Psoas muscle (tissue), 8 donors: ENCODE data around the gene HS3ST3A1. TPM values are rescaled to one million over a fixed set of nuclear protein-coding genes. Genes with fewer than 3 reads are reported as not detected.

Experiments
- ATAC-seq, 4 donors: fragments of 200-7000 bp; cut with Tn5 transposase; one replicate each; pipeline ENCODE4 v1.9.1; 2020; ENCODE audit warnings: moderate library complexity in 3 of 4, mild to moderate bottlenecking in 2 of 4
- DNase-seq, 2 donors: peaks; one replicate each; pipeline ENCODE4 v3.0.0-alpha.2; 2020
- H3K27ac ChIP-seq: fragments of 200-600 bp; one replicate; pipeline ENCODE4 v1.8.0; 2022
- H3K27me3 ChIP-seq, 3 donors: fragments of 200-600 bp in 1 of 3; one replicate each; pipeline versions ENCODE4 v1.6.1 to v1.8.0; 2013 to 2022; ENCODE audit warnings: low read length in 2 of 3, mild to moderate bottlenecking in 2 of 3, moderate library complexity in 1 of 3; ENCODE audit not compliant: insufficient read depth in 3 of 3
- H3K36me3 ChIP-seq, 2 donors: fragments of 200-600 bp in 1 of 2; one replicate each; pipeline versions ENCODE4 v1.6.1 to v1.8.0; 2013 to 2022; ENCODE audit warnings: low read depth in 1 of 2, mild to moderate bottlenecking in 1 of 2, moderate library complexity in 1 of 2; ENCODE audit not compliant: insufficient read depth in 1 of 2
- H3K4me1 ChIP-seq: fragments of 200-600 bp; one replicate; pipeline ENCODE4 v1.8.0; 2022
- H3K4me3 ChIP-seq: fragments of 200-600 bp; one replicate; pipeline ENCODE4 v1.8.0; 2022; ENCODE audit warnings: mild to moderate bottlenecking
- H3K9me3 ChIP-seq: fragments of 200-600 bp; one replicate; pipeline ENCODE4 v1.8.0; 2022
- CTCF ChIP-seq: fragments of 200-600 bp; IDR thresholded peaks from one replicate; pipeline ENCODE4 v1.8.0; 2022; ENCODE audit warnings: antibody characterized with exemption
- WGBS, 3 donors: extraction: QIAGEN DNeasy Blood & Tissue Kit; methylation state at CpG; one replicate each; pipeline versions ENCODE4 v1.1.6 to v1.1.7; 2013; 5-methylcytosine and 5-hydroxymethylcytosine counted together
- intact Hi-C, 2 donors: fragments of 100-400 bp; cut with DNase I; formaldehyde crosslinking; loops; one replicate each; pipeline versions ENCODE4 v1.11.0 to v1.14.2; 2022
- polyA plus RNA-seq, 3 donors: library from polyadenylated mRNA; stranded (reverse); fragments of 200-250 nt; gene quantifications; one replicate each; pipeline ENCODE4 v1.2.3, GENCODE V29; 2013
- total RNA-seq, 4 donors: library from RNA; stranded (reverse); fragmentation: NEBNext Ultra II Directional in 2 of 4; extraction: Animal tissue kit (Norgen Biotek cat#: 25700) in 2 of 4; gene quantifications; one replicate each; pipeline versions ENCODE4 v1.2.1 to v1.2.4, GENCODE V29; 2021 to 2023
- donor health status: healthy with polysubstance abuse.
- donor health status: DM: no; HTN: no; CAD: no; lungs with moderate emphysema.
- donor health status: Bipolar disorder and iron deficiency.
- donor health status: healthy.
- donor health status: DM: yes; HTN: yes; CAD: no.
- donor health status: DM: no; HTN: no; CAD: no.
- donor health status: DM: no; HTN: no; CAD: no.
- donor health status: DM: yes; HTN: yes; CAD: no.

Gene HS3ST3A1
- total and polyA plus RNA-seq, 7 donors: 0.13 to 0.64 (median 0.44) TPM; not detected in 2

DNA sequence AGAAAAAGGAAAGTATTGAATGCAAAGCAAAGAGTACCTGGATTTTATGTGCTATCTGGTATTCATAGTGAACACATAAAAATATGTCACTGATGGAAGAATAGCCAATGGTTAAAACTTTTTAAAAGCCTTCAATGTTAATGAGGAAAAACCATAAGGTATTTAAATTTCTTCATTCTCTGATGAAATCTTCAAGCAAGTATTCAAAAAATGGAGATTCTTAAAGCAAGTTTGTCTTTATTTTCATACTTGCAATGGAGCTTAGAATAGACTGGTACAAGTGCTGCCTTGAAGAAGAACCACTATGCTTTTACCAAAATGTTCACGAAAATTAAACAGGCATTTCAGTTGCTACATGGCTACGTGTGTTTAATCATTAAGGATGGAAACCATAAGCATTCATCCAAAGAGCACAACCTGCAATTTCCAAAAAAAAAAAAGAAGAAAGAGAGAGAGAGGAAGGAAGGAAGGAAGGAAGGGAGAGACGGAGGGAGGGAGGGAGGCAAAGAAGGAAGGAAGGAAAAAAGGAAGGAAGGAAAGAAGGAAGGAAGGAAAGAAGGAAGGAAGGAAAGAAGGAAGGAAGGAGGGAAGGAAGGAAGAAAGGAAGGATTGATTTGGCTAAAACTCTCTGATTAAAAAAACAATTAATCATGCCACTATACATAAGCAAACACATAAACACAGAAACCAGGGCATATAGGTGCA, 17.6 kb downstream of the HS3ST3A1 start:
- Histone ChIP-seq H3K27me3 (no peaks in the 10 kb centered on the region), H3K27ac (no peak overlapping the region), H3K9me3 (no peaks in the 10 kb centered on the region), H3K4me1 (no peaks in the 10 kb centered on the region), H3K36me3 (no peaks in the 10 kb centered on the region), H3K4me3 (no peak overlapping the region)
- DNase-seq (no peak), ATAC-seq (no peak)
- TF ChIP-seq CTCF: no peak
- WGBS, 3 donors: 84 to 86% (median 84%) methylated on average over 3 of the region's 3 CpGs
- intact Hi-C loops: no loop called here

- intact Hi-C loops: no loop called here
- Histone ChIP-seq H3K4me1 (no peaks in the 10 kb centered on the region), H3K27ac (no peak overlapping the region), H3K36me3 (no peaks in the 10 kb centered on the region), H3K9me3 (no peaks in the 10 kb centered on the region), H3K27me3 (no peaks in the 10 kb centered on the region), H3K4me3 (no peak overlapping the region)
- ATAC-seq: no peak
- 74 to 76% (median 74%) methylated on average over 9 of the region's 9 CpGs for WGBS, 3 donors
- DNase-seq: no peak
- no peak for TF ChIP-seq CTCF
Observed at GRCh38 chr17:13582776-13583547, 18.8 kb downstream of the HS3ST3A1 start.

- intact Hi-C loops: no loop called here
- Histone ChIP-seq H3K4me3 (no peak overlapping the region), H3K9me3 (no peaks in the 10 kb centered on the region), H3K27ac (no peak overlapping the region), H3K4me1 (no peaks in the 10 kb centered on the region), H3K27me3 (no peaks in the 10 kb centered on the region), H3K36me3 (no peaks in the 10 kb centered on the region)
- DNase-seq (no peak), ATAC-seq (no peak)
- TF ChIP-seq CTCF: no peak
- 20 to 24% (median 22%) methylated on average over 3 of the region's 3 CpGs for WGBS, 3 donors
Observed at GRCh38 chr17:13581925-13582324, 19.8 kb downstream of the HS3ST3A1 start.

GRCh38 chr17:13580790-13581189, 20.9 kb downstream of the HS3ST3A1 start:
- Histone ChIP-seq H3K36me3 (no peaks in the 10 kb centered on the region), H3K9me3 (no peaks in the 10 kb centered on the region), H3K4me3 (no peak overlapping the region), H3K27me3 (no peaks in the 10 kb centered on the region), H3K4me1 (no peaks in the 10 kb centered on the region), H3K27ac (no peak overlapping the region)
- no peak for TF ChIP-seq CTCF
- ATAC-seq: no peak
- DNase-seq: no peak
- WGBS, 3 donors: 96 to 99% (median 97%) methylated on average over 8 of the region's 8 CpGs
- intact Hi-C loops: no loop called here
